Endothelial cell of umbilical vein (primary cell): ENCODE results near the gene TTC21A. TPM values are rescaled to one million over a fixed set of nuclear protein-coding genes. Genes with fewer than 3 reads are reported as not detected.
A peak's percentile ranks its signal among the peaks of the same experiment; 100 is the strongest.

Experiments
- BruUV-seq: library from RNA; stranded (reverse); fragments of 400-500 nt; replicated peaks from 2 replicates; lab custom pipeline; 2021; lab: Mats Ljungman, UMichigan
- CTCF ChIA-PET: fragments of 300-600, 350-600 bp; sonication (Branson Sonifier 250); formaldehyde crosslinking; loops from one replicate; lab custom pipeline; 2021; ENCODE audit warnings: antibody characterized with exemption, inconsistent platforms; lab: Charles Lee
- POLR2A ChIA-PET: fragments of 300-600, 350-600 bp; sonication (Branson Sonifier 250); formaldehyde crosslinking; loops from one replicate; lab custom pipeline; 2021; ENCODE audit warnings: antibody characterized with exemption, inconsistent platforms; lab: Charles Lee
- DNase-seq: peaks from one replicate; pipeline ENCODE4 v3.0.0-alpha.2; 2011; ENCODE audit warnings: low read depth, low spot score
- FAIRE-seq: peaks from 2 replicates; lab custom pipeline; 2011; peaks lifted over from hg19 to GRCh38; lab: Jason Lieb, UNC
- H2AFZ ChIP-seq: 2 replicates; pipeline ENCODE4 v1.6.0; 2012; ENCODE audit warnings: low read depth, low read length, control low read depth, inconsistent platforms
- H3K27ac ChIP-seq: 2 replicates; pipeline ENCODE4 v1.5.1; 2011; ENCODE audit warnings: low read depth, mild to moderate bottlenecking, control low read depth, low read length, moderate library complexity; ENCODE audit not compliant: insufficient read depth
- H3K27me3 ChIP-seq, 2 experiments: 2 replicates each; pipeline versions ENCODE4 v1.6.0 to v1.6.1; 2011; ENCODE audit warnings: low read length in 2 of 2, mixed read lengths in 1 of 2; ENCODE audit not compliant: control insufficient read depth in 2 of 2, insufficient read depth in 2 of 2
- H3K36me3 ChIP-seq, 2 experiments: 2 replicates in 1 of 2; 3 replicates in 1 of 2; pipeline ENCODE4 v1.5.1; 2011; ENCODE audit warnings: low read length in 2 of 2, mild to moderate bottlenecking in 1 of 2, moderate library complexity in 1 of 2; ENCODE audit not compliant: control insufficient read depth in 2 of 2, insufficient read depth in 2 of 2; ENCODE audit errors: extremely low read depth in 1 of 2
- H3K4me1 ChIP-seq: 3 replicates; pipeline ENCODE4 v1.5.1; 2011; ENCODE audit warnings: mild to moderate bottlenecking, low read length; ENCODE audit not compliant: control insufficient read depth, insufficient read depth; ENCODE audit errors: extremely low read depth
- H3K4me2 ChIP-seq: 2 replicates; pipeline ENCODE4 v1.6.1; 2011; ENCODE audit warnings: low read length, control low read depth, mixed read lengths; ENCODE audit not compliant: insufficient read depth
- H3K4me3 ChIP-seq, 3 experiments: fragments of 200-600 bp in 1 of 3; sonication (generic), shearing (Covaris generic) in 1 of 3; replicated peaks in 1 of 3; 2 replicates each; pipeline ENCODE4 v1.5.1; 2011 to 2016; ENCODE audit warnings: control low read depth in 3 of 3, low read length in 3 of 3, mild to moderate bottlenecking in 2 of 3, inconsistent platforms in 1 of 3, low read depth in 1 of 3, moderate library complexity in 1 of 3; ENCODE audit not compliant: insufficient read depth in 1 of 3
- H3K79me2 ChIP-seq: 2 replicates; pipeline ENCODE4 v1.6.0; 2012; ENCODE audit warnings: low read length, inconsistent platforms; ENCODE audit not compliant: control insufficient read depth, insufficient read depth
- H3K9ac ChIP-seq: replicated peaks from 2 replicates; pipeline ENCODE3; 2011; ENCODE audit warnings: low read length, control low read depth; ENCODE audit not compliant: insufficient read depth; ENCODE audit errors: extremely low read depth
- H3K9me1 ChIP-seq: replicated peaks from 3 replicates; pipeline ENCODE4 v1.6.0; 2011; ENCODE audit warnings: mild to moderate bottlenecking, low read length; ENCODE audit not compliant: control insufficient read depth, insufficient read depth; ENCODE audit errors: extremely low read depth
- H3K9me3 ChIP-seq: replicated peaks from 2 replicates; pipeline ENCODE4 v1.5.1; 2012; ENCODE audit warnings: low read length, inconsistent platforms; ENCODE audit not compliant: control insufficient read depth, insufficient read depth
- H4K20me1 ChIP-seq: replicated peaks from 2 replicates; pipeline ENCODE3; 2011; ENCODE audit warnings: mild to moderate bottlenecking, low read length; ENCODE audit not compliant: control insufficient read depth, insufficient read depth; ENCODE audit errors: extremely low read depth
- EZH2 ChIP-seq: IDR thresholded peaks from 2 replicates; pipeline ENCODE4 v1.6.1; 2012; ENCODE audit warnings: borderline replicate concordance, low read depth, mild to moderate bottlenecking, moderate library complexity, low read length, inconsistent platforms; ENCODE audit not compliant: severe bottlenecking
- FOS ChIP-seq: IDR thresholded peaks from 2 replicates; pipeline ENCODE4 v1.6.1; 2011; ENCODE audit warnings: mild to moderate bottlenecking, low read length, moderate library complexity, borderline replicate concordance; ENCODE audit not compliant: insufficient read depth
- JUN ChIP-seq: IDR thresholded peaks from 2 replicates; pipeline ENCODE4 v1.6.1; 2011; ENCODE audit warnings: borderline replicate concordance, low read depth; ENCODE audit not compliant: insufficient read length, insufficient read depth
- POLR2AphosphoS5 ChIP-seq: IDR thresholded peaks from 2 replicates; pipeline ENCODE4 v1.6.1; 2012; ENCODE audit warnings: low read depth, mild to moderate bottlenecking, control low read depth, low read length, moderate library complexity; ENCODE audit not compliant: insufficient read depth
- dilution Hi-C: fragments of 300-500 bp; cut with MboI; formaldehyde crosslinking; loops from one replicate; pipeline ENCODE4 v1.15.0; 2019; ENCODE audit warnings: low sequenced_read_pairs; ENCODE audit not compliant: extremely low pct_ligation_motif_present
- intact Hi-C: fragments of 100-400 bp; cut with micrococcal nuclease; formaldehyde crosslinking; loops from one replicate; pipeline ENCODE4 v1.10.0; 2022
- polyA plus RNA-seq, 4 experiments: library from polyadenylated mRNA; depleted of rRNA in 3 of 4; stranded (reverse) in 3 of 4; unstranded in 1 of 4; fragments of >200 nt; gene quantifications; 2 replicates each; pipeline versions ENCODE4 v1.2.1 to v1.2.3, GENCODE V29; 2011 to 2012; ENCODE audit warnings: missing spikeins in 1 of 4
- total RNA-seq: library from RNA; stranded (reverse); gene quantifications from 2 replicates; pipeline ENCODE4 v1.2.3, GENCODE V29; 2021
- TF ChIP-seq, protein P1 (sequence below), 2 donors: IDR thresholded peaks; 1 replicate in 1 of 2; 2 replicates in 1 of 2; pipeline ENCODE4 v1.5.1; 2011; ENCODE audit warnings: low read length in 2 of 2, mild to moderate bottlenecking in 2 of 2, moderate library complexity in 2 of 2, control low read depth in 1 of 2, inconsistent platforms in 1 of 2, low read depth in 1 of 2; ENCODE audit not compliant: insufficient read depth in 1 of 2; ENCODE audit errors: extremely low read depth in 1 of 2

The TTC21A gene
- total and polyA plus RNA-seq, 2 donors (not counting 3 experiments of a cell fraction or from before 2014, with no cell fraction given) = 4.7 to 7.8 TPM

DNA sequence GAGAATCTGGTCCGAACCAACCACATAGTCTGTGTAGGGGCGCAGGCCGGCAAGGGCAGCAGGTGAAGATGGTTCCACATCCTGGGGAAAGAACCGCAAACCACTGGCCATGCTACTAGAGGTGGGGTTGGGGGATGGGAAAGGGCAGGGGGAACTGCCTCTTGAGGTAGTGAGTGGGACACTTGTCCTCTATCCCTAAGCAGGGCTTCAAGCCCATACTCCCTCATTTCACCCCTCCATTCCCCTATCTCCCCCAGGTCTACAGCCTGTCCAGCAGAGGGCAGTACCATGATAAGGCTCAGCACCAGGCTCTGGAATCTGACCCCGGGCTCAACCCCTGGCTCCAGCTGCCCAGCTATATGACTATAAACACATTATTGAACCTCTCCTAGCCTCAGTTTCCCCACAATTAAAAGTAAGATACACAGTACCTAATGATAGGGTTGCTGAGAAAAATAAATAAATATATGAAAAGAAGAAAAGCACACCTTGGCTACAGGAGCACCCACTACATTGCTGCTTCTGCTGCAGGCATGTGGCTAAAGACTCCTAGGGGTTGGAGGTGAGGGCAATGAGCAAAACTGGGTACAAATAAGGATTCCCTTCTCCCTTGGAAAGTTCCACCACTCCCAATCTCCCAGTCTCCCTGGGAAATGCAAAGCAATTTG, 6.3 kb upstream of the TTC21A start:
- DNase-seq (peak; percentile 32), FAIRE-seq (peak; percentile 77)
- H3K4me1 ChIP-seq = peaks cover 11% of the 10 kb centered on the region
- no peak for TF ChIP-seq FOS
- no peak for TF ChIP-seq JUN
- TF ChIP-seq, protein P1, sequence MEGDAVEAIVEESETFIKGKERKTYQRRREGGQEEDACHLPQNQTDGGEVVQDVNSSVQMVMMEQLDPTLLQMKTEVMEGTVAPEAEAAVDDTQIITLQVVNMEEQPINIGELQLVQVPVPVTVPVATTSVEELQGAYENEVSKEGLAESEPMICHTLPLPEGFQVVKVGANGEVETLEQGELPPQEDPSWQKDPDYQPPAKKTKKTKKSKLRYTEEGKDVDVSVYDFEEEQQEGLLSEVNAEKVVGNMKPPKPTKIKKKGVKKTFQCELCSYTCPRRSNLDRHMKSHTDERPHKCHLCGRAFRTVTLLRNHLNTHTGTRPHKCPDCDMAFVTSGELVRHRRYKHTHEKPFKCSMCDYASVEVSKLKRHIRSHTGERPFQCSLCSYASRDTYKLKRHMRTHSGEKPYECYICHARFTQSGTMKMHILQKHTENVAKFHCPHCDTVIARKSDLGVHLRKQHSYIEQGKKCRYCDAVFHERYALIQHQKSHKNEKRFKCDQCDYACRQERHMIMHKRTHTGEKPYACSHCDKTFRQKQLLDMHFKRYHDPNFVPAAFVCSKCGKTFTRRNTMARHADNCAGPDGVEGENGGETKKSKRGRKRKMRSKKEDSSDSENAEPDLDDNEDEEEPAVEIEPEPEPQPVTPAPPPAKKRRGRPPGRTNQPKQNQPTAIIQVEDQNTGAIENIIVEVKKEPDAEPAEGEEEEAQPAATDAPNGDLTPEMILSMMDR (IDR thresholded peaks at IDR 0.05; ENCODE audit: extremely low read depth in 1 of 2, insufficient read depth in 1 of 2, low read depth in 1 of 2, low read length in 2 of 2) = peak; percentile 73 to 74
- TF ChIP-seq POLR2AphosphoS5 = no peak
- no peak for TF ChIP-seq EZH2
- dilution Hi-C loops = no loop called here
- POLR2A ChIA-PET = no interaction called here
- no peak overlapping the region for H3K9ac ChIP-seq
- H3K79me2 ChIP-seq = peaks cover 38% of the 10 kb centered on the region
- no peaks in the 10 kb centered on the region for H3K27me3 ChIP-seq
- CTCF ChIA-PET = interaction anchor here (0.6 to 3.7 kb wide), 6 partner anchors 11 to 191 kb away, joined by 3 to 21 read pairs (median 4); no protein-coding TSS in a partner anchor
- H2AFZ ChIP-seq = no peak overlapping the region
- H3K4me3 ChIP-seq = no peak overlapping the region
- intact Hi-C loops = loop anchor here (1.0 kb wide), 1 partner anchor 187 kb away; no protein-coding TSS in a partner anchor
- no TSS peak for BruUV-seq
- peaks cover 19 to 32% of the 10 kb centered on the region in 2 experiments for H3K36me3 ChIP-seq
- no peaks in the 10 kb centered on the region for H3K9me3 ChIP-seq
- no peak overlapping the region for H3K4me2 ChIP-seq
- no peaks in the 10 kb centered on the region for H4K20me1 ChIP-seq
- H3K27ac ChIP-seq = no peak overlapping the region
- no peaks in the 10 kb centered on the region for H3K9me1 ChIP-seq
